K562 (cell line): ENCODE data around the gene CLIC5.

Source experiments
- CBX2 ChIP-seq: fragments of 200-600 bp; sonication (generic); IDR thresholded peaks from one replicate; pipeline ENCODE4 v1.6.1; 2012; ENCODE audit warnings: mild to moderate bottlenecking, low read length, inconsistent platforms; ENCODE audit not compliant: insufficient read depth, poor library complexity, severe bottlenecking
- EP300 ChIP-seq: IDR thresholded peaks from 2 replicates; pipeline ENCODE4 v1.6.1; 2012; ENCODE audit warnings: low read length, improper control_type of control experiment
- FOXA3 ChIP-seq, 2 experiments: fragments of 450-650 bp in 1 of 2; sonication (generic) in 1 of 2; formaldehyde crosslinking; IDR thresholded peaks in 1 of 2; conservative IDR thresholded peaks in 1 of 2; 2 replicates each; pipeline versions ENCODE4 v1.4.0 to v1.8.0; 2020 to 2022; ENCODE audit warnings: mild to moderate bottlenecking in 2 of 2, missing genetic modification reagents in 1 of 2
- MAZ ChIP-seq, 2 experiments: fragments of 450-650 bp in 1 of 2; sonication (generic) in 1 of 2; formaldehyde crosslinking; IDR thresholded peaks in 1 of 2; conservative IDR thresholded peaks in 1 of 2; 2 replicates each; pipeline versions ENCODE4 v1.4.0 to v1.5.0; 2020; ENCODE audit warnings: mild to moderate bottlenecking in 1 of 2, missing genetic modification reagents in 1 of 2
- RFX5 ChIP-seq: IDR thresholded peaks from 2 replicates; pipeline ENCODE4 v1.6.1; 2011; ENCODE audit warnings: low read depth, mild to moderate bottlenecking, improper control_type of control experiment, low read length
- SP1 ChIP-seq: sonication (generic); formaldehyde crosslinking; IDR thresholded peaks from 2 replicates; pipeline ENCODE4 v1.8.1; 2022; ENCODE audit warnings: mild to moderate bottlenecking, missing genetic modification reagents
- STAT5A ChIP-seq: IDR thresholded peaks from 2 replicates; pipeline ENCODE4 v1.6.1; 2012; ENCODE audit warnings: low read length, inconsistent platforms, borderline replicate concordance
- XRCC5 ChIP-seq: fragments of 200-400 bp; formaldehyde crosslinking; IDR thresholded peaks from 2 replicates; pipeline ENCODE4 v1.6.1; 2017; ENCODE audit warnings: low read depth, mild to moderate bottlenecking, low read length
- ZFX ChIP-seq: sonication (generic); formaldehyde crosslinking; IDR thresholded peaks from 2 replicates; pipeline ENCODE4 v1.8.0; 2022; ENCODE audit warnings: mild to moderate bottlenecking, missing genetic modification reagents, moderate library complexity
- ZNF146 ChIP-seq: IDR thresholded peaks from one replicate; pipeline ENCODE4 v1.6.1; 2018; ENCODE audit warnings: missing compliant biosample characterization; ENCODE audit not compliant: unreplicated experiment
- ZNF224 ChIP-seq: sonication (generic); formaldehyde crosslinking; IDR thresholded peaks from 2 replicates; pipeline ENCODE4 v1.8.0; 2022; ENCODE audit warnings: mild to moderate bottlenecking, missing genetic modification reagents
- ZNF274 ChIP-seq: IDR thresholded peaks from 2 replicates; pipeline ENCODE4 v1.6.1; 2011; ENCODE audit warnings: low read depth, mild to moderate bottlenecking, low read length, moderate library complexity, borderline replicate concordance

- TF ChIP-seq CBX2 (no peak), ZFX (CRISPR knock-in tag) (no peak), EP300 (no peak), RFX5 (no peak), XRCC5 (no peak), ZNF274 (no peak), FOXA3 (CRISPR knock-in tag; conservative IDR thresholded peaks at IDR 0.05 in 1 of 2, IDR thresholded peaks at IDR 0.05 in 1 of 2) (no peak), ZNF146 (CRISPR knock-in tag) (no peak), MAZ (CRISPR knock-in tag; conservative IDR thresholded peaks at IDR 0.05 in 1 of 2, IDR thresholded peaks at IDR 0.05 in 1 of 2) (no peak), ZNF224 (CRISPR knock-in tag) (no peak), STAT5A (no peak), SP1 (no peak)
These were observed 45.8 kb upstream of the CLIC5 start for GRCh38 chr6:46061497-46061896.
